ENCODE measurements around the gene PATJ.

DNA sequence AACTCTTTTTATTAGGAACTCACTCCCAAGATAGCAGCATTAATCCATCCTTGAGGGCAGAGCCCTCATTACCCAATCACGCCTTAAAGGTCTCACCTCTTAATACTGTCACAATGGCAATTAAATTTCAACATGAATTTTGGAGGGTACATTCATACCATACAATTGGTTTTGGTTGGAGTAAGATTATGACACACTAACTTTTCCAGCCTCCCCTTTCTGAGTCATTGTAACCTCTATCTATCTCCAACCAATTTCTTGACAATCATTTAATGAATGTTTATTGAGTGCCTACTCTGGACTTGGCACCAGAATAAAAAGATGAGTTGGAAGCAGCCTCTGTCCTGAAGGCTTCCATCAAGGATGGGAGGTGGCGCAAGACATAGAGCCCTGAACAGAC lies 358.2 kb downstream of the PATJ start:
- TF ChIP-seq, protein P1, sequence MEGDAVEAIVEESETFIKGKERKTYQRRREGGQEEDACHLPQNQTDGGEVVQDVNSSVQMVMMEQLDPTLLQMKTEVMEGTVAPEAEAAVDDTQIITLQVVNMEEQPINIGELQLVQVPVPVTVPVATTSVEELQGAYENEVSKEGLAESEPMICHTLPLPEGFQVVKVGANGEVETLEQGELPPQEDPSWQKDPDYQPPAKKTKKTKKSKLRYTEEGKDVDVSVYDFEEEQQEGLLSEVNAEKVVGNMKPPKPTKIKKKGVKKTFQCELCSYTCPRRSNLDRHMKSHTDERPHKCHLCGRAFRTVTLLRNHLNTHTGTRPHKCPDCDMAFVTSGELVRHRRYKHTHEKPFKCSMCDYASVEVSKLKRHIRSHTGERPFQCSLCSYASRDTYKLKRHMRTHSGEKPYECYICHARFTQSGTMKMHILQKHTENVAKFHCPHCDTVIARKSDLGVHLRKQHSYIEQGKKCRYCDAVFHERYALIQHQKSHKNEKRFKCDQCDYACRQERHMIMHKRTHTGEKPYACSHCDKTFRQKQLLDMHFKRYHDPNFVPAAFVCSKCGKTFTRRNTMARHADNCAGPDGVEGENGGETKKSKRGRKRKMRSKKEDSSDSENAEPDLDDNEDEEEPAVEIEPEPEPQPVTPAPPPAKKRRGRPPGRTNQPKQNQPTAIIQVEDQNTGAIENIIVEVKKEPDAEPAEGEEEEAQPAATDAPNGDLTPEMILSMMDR (conservative IDR thresholded peaks at IDR 0.05; ENCODE audit: low read length), result no peak
- TF ChIP-seq EZH2phosphoT487 (IDR thresholded peaks at IDR 0.05; ENCODE audit: borderline replicate concordance), result no peak

All from Loucy (cell line).